Heart left ventricle (tissue), 13 donors: ENCODE measurements around the gene TUBA4A.

Source experiments
- POLR2A ChIP-seq, 2 donors: fragments of 450-650 bp; IDR thresholded peaks; one replicate each; pipeline ENCODE4 v1.6.1; 2017; ENCODE audit warnings: antibody characterized with exemption in 2 of 2, mild to moderate bottlenecking in 2 of 2, moderate library complexity in 2 of 2
- TF ChIP-seq, protein P1 (sequence below), 12 donors: fragments of 200-600 bp; sonication (generic) in 4 of 12; IDR thresholded peaks; one replicate each; pipeline versions ENCODE4 v1.5.0 to v1.8.0; 2018 to 2022; ENCODE audit warnings: antibody characterized with exemption in 12 of 12, mild to moderate bottlenecking in 5 of 12
- donor health status: ischemic (EF 13 %, LVEDD 7.1; RV severe dilation, severe dysfunction).
- donor health status: DM: no; HTN: yes; CAD: no.
- donor health status: DM: no; HTN: no; CAD: no.
- donor health status: ischemic (EF 25% LVEDD 6.9; RV normal size, moderate dysfunction).
- donor health status: ischemic (EF 25% LVEDD 5.7; RV mildly dilated, moderate dysfunction).
- donor health status: ischemic (EF 35%, LVEDD 5.7; RV mildly dilated, moderate dysfunction).
- donor health status: nonischemic (EF 11% LVEDD 7.7; RV severe dilation, severe dysfunction).
- donor health status: DM: yes; HTN: yes; CAD: no.
- donor health status: PGD.
- donor health status: ischemic (EF 29% LVEDD 5.4; RV normal size, mild dysfunction).
- donor health status: nonischemic (EF 23%, LVEDD 6.1; RV moderate dilation, normal function).

GRCh38 chr2:219205981-219206327 is 47.8 kb downstream of the TUBA4A start:
- TF ChIP-seq, protein P1, sequence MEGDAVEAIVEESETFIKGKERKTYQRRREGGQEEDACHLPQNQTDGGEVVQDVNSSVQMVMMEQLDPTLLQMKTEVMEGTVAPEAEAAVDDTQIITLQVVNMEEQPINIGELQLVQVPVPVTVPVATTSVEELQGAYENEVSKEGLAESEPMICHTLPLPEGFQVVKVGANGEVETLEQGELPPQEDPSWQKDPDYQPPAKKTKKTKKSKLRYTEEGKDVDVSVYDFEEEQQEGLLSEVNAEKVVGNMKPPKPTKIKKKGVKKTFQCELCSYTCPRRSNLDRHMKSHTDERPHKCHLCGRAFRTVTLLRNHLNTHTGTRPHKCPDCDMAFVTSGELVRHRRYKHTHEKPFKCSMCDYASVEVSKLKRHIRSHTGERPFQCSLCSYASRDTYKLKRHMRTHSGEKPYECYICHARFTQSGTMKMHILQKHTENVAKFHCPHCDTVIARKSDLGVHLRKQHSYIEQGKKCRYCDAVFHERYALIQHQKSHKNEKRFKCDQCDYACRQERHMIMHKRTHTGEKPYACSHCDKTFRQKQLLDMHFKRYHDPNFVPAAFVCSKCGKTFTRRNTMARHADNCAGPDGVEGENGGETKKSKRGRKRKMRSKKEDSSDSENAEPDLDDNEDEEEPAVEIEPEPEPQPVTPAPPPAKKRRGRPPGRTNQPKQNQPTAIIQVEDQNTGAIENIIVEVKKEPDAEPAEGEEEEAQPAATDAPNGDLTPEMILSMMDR (IDR thresholded peaks at IDR 0.05) = no peak
- TF ChIP-seq POLR2A (IDR thresholded peaks at IDR 0.05) = no peak
